Breast epithelium (tissue), 3 donors: ENCODE data around the gene TOR4A.

Experiments used
- CTCF ChIP-seq, 3 donors: fragments of 450-650 bp; IDR thresholded peaks; one replicate each; pipeline ENCODE4 v1.5.1; 2016 to 2017; ENCODE audit warnings: antibody characterized with exemption in 3 of 3, mild to moderate bottlenecking in 3 of 3, moderate library complexity in 3 of 3
- POLR2A ChIP-seq: fragments of 450-650 bp; IDR thresholded peaks from one replicate; pipeline ENCODE4 v1.6.1; 2016; ENCODE audit warnings: antibody characterized with exemption, mild to moderate bottlenecking, moderate library complexity

GRCh38 chr9:137228968-137229896 lies 48.3 kb upstream of the TOR4A start:
- TF ChIP-seq POLR2A: no peak
- TF ChIP-seq CTCF (IDR thresholded peaks at IDR 0.05): no peak
